Hepatocyte (in vitro differentiated cells): ENCODE data around the gene STK26. TPM values are rescaled to one million over a fixed set of nuclear protein-coding genes. Genes with fewer than 3 reads are reported as not detected.

Experiments
- DNase-seq: peaks from one replicate; pipeline ENCODE4 v3.0.0-alpha.2; 2016; ENCODE audit warnings: low spot score
- H2AFZ ChIP-seq: fragments of 200-600 bp; sonication (generic); 2 replicates; pipeline ENCODE4 v1.6.0; 2016; ENCODE audit warnings: antibody characterized with exemption, mild to moderate bottlenecking
- H3K27ac ChIP-seq: fragments of 200-600 bp; sonication (generic); 2 replicates; pipeline ENCODE4 v1.5.1; 2016; ENCODE audit warnings: mild to moderate bottlenecking
- H3K27me3 ChIP-seq: fragments of 200-600 bp; sonication (generic); 2 replicates; pipeline ENCODE4 v1.6.1; 2016
- H3K36me3 ChIP-seq: fragments of 200-600 bp; sonication (generic); replicated peaks from 2 replicates; pipeline ENCODE4 v1.5.1; 2016; ENCODE audit warnings: low read depth; ENCODE audit not compliant: insufficient read depth
- H3K4me1 ChIP-seq: fragments of 200-600 bp; sonication (generic); 2 replicates; pipeline ENCODE4 v1.5.1; 2016; ENCODE audit warnings: mild to moderate bottlenecking, moderate library complexity; ENCODE audit not compliant: insufficient read depth
- H3K4me2 ChIP-seq: fragments of 200-600 bp; sonication (generic); 2 replicates; pipeline ENCODE4 v1.6.0; 2016
- H3K4me3 ChIP-seq: fragments of 200-600 bp; sonication (generic); 2 replicates; pipeline ENCODE4 v1.5.1; 2016; ENCODE audit warnings: mild to moderate bottlenecking
- H3K79me2 ChIP-seq: fragments of 200-600 bp; sonication (generic); 2 replicates; pipeline ENCODE4 v1.6.0; 2017; ENCODE audit warnings: mild to moderate bottlenecking
- H3K9me2 ChIP-seq: fragments of 200-600 bp; sonication (generic); replicated peaks from 2 replicates; pipeline ENCODE4 v1.6.0; 2017; ENCODE audit warnings: mild to moderate bottlenecking; ENCODE audit not compliant: insufficient read depth
- H3K9me3 ChIP-seq: fragments of 200-600 bp; sonication (generic); 2 replicates; pipeline ENCODE4 v1.5.1; 2016; ENCODE audit warnings: low read depth, mild to moderate bottlenecking
- H4K20me1 ChIP-seq: fragments of 200-600 bp; sonication (generic); 2 replicates; pipeline ENCODE4 v1.6.0; 2016; ENCODE audit warnings: mild to moderate bottlenecking; ENCODE audit not compliant: insufficient read depth, poor library complexity, severe bottlenecking
- CTCF ChIP-seq: fragments of 200-600 bp; sonication (generic); IDR thresholded peaks from 2 replicates; pipeline ENCODE4 v1.5.1; 2016; ENCODE audit warnings: antibody characterized with exemption, mild to moderate bottlenecking; ENCODE audit not compliant: poor library complexity
- EZH2 ChIP-seq: fragments of 200-600 bp; sonication (generic); IDR thresholded peaks from 2 replicates; pipeline ENCODE4 v1.6.1; 2016; ENCODE audit warnings: antibody characterized with exemption, mild to moderate bottlenecking, borderline replicate concordance
- EZH2phosphoT487 ChIP-seq: fragments of 200-600 bp; sonication (generic); IDR thresholded peaks from one replicate; pipeline ENCODE4 v1.6.1; 2018; ENCODE audit warnings: antibody characterized with exemption, mild to moderate bottlenecking, low read depth, moderate library complexity; ENCODE audit not compliant: unreplicated experiment, severe bottlenecking
- WGBS: methylation state at CpG from one replicate; pipeline ENCODE4 v1.1.6; 2016; ENCODE audit warnings: low lambda C conversion rate; ENCODE audit errors: missing lambda C conversion rate; 5-methylcytosine and 5-hydroxymethylcytosine counted together
- polyA plus RNA-seq: library from polyadenylated mRNA; unstranded; fragments of >200 nt; fragmentation: Nextera tagmentation; extraction: Ambion mirVana; gene quantifications from 2 replicates; pipeline ENCODE4 v1.2.1, GENCODE V29; 2016
- total RNA-seq: library from RNA; depleted of rRNA; stranded (reverse); fragments of >200 nt; gene quantifications from 2 replicates; pipeline ENCODE4 v1.2.3, GENCODE V29; 2014

STK26 gene
- total and polyA plus RNA-seq, 2 experiments from 2014 or later, result 25.2 to 48.0 TPM

- H3K4me3 ChIP-seq, result no peak overlapping the region
- H3K27ac ChIP-seq, result no peak overlapping the region
- H3K9me2 ChIP-seq, result no peaks in the 10 kb centered on the region
- DNase-seq, result no peak
- no peak overlapping the region for H3K4me2 ChIP-seq
- 61% methylated on average over 2 of the region's 2 CpGs for WGBS
- no peaks in the 10 kb centered on the region for H3K4me1 ChIP-seq
- peaks cover 17% of the 10 kb centered on the region for H3K79me2 ChIP-seq
- H3K9me3 ChIP-seq, result no peaks in the 10 kb centered on the region
- TF ChIP-seq EZH2 (no peak), CTCF (no peak), EZH2phosphoT487 (no peak)
- no peak overlapping the region for H2AFZ ChIP-seq
- no peaks in the 10 kb centered on the region for H3K36me3 ChIP-seq
- H3K27me3 ChIP-seq, result no peaks in the 10 kb centered on the region
- H4K20me1 ChIP-seq, result no peaks in the 10 kb centered on the region
Observed at GRCh38 chrX:132040066-132040465, 17.0 kb downstream of the STK26 start.

GRCh38 chrX:132041015-132041414, 17.9 kb downstream of the STK26 start:
- no peaks in the 10 kb centered on the region for H3K4me1 ChIP-seq
- H3K4me3 ChIP-seq, result no peak overlapping the region
- TF ChIP-seq EZH2phosphoT487 (no peak), EZH2 (no peak), CTCF (no peak)
- no peak for DNase-seq
- H3K27ac ChIP-seq, result peak overlapping the region; percentile 8
- peaks cover 17% of the 10 kb centered on the region for H3K79me2 ChIP-seq
- H3K9me3 ChIP-seq, result no peaks in the 10 kb centered on the region
- WGBS, result 62% methylated on average over 4 of the region's 4 CpGs
- H3K9me2 ChIP-seq, result no peaks in the 10 kb centered on the region
- H4K20me1 ChIP-seq, result no peaks in the 10 kb centered on the region
- H3K27me3 ChIP-seq, result no peaks in the 10 kb centered on the region
- no peak overlapping the region for H3K4me2 ChIP-seq
- no peak overlapping the region for H2AFZ ChIP-seq
- H3K36me3 ChIP-seq, result no peaks in the 10 kb centered on the region

GRCh38 chrX:132043977-132044376, 20.9 kb downstream of the STK26 start:
- Histone ChIP-seq H3K9me2 (no peaks in the 10 kb centered on the region), H2AFZ (no peak overlapping the region), H3K27me3 (no peaks in the 10 kb centered on the region), H3K27ac (no peak overlapping the region), H3K4me1 (no peaks in the 10 kb centered on the region), H3K9me3 (no peaks in the 10 kb centered on the region), H3K4me2 (no peak overlapping the region), H3K79me2 (peaks cover 13% of the 10 kb centered on the region), H3K4me3 (no peak overlapping the region), H4K20me1 (no peaks in the 10 kb centered on the region), H3K36me3 (no peaks in the 10 kb centered on the region)
- 75% methylated on average over 2 of the region's 2 CpGs for WGBS
- no peak for DNase-seq
- TF ChIP-seq CTCF, result no peak
- TF ChIP-seq EZH2, result no peak
- TF ChIP-seq EZH2phosphoT487, result no peak

GRCh38 chrX:132044953-132045352, 21.9 kb downstream of the STK26 start:
- Histone ChIP-seq H3K79me2 (peaks cover 6% of the 10 kb centered on the region), H3K4me2 (no peak overlapping the region), H4K20me1 (no peaks in the 10 kb centered on the region), H3K9me2 (no peaks in the 10 kb centered on the region), H3K27me3 (no peaks in the 10 kb centered on the region), H2AFZ (no peak overlapping the region), H3K9me3 (no peaks in the 10 kb centered on the region), H3K27ac (no peak overlapping the region), H3K4me3 (no peak overlapping the region), H3K36me3 (no peaks in the 10 kb centered on the region), H3K4me1 (no peaks in the 10 kb centered on the region)
- TF ChIP-seq EZH2, result no peak
- TF ChIP-seq CTCF, result no peak
- TF ChIP-seq EZH2phosphoT487, result no peak
- no peak for DNase-seq
- WGBS, result 69% methylated on average over 4 of the region's 4 CpGs
